ENCODE data around the gene TGDS. TPM values are rescaled to one million over a fixed set of nuclear protein-coding genes. Genes with fewer than 3 reads are reported as not detected.
A peak's percentile ranks its signal among the peaks of the same experiment; 100 is the strongest.

The TGDS gene
- total RNA-seq, 1 donor from 2014 or later, result 12.2 TPM

- DNase-seq (ENCODE audit: low read depth), result peak; percentile 2
- H3K4me3 ChIP-seq (ENCODE audit: low read depth, low read length), result peak overlapping the region; percentile 75
- TF ChIP-seq CTCF (conservative IDR thresholded peaks at IDR 0.05; ENCODE audit: low read depth, low read length), result peak; percentile 19
These were observed 47.1 kb downstream of the TGDS start for GRCh38 chr13:94548821-94549231.

GRCh38 chr13:94548382-94548781 lies 47.6 kb downstream of the TGDS start:
- peak overlapping the region; percentile 75 for H3K4me3 ChIP-seq (ENCODE audit: low read depth, low read length)
- TF ChIP-seq CTCF (conservative IDR thresholded peaks at IDR 0.05; ENCODE audit: low read depth, low read length), result no peak
- no peak for DNase-seq (ENCODE audit: low read depth)

- TF ChIP-seq CTCF (conservative IDR thresholded peaks at IDR 0.05; ENCODE audit: low read depth, low read length), result no peak
- no peak overlapping the region for H3K4me3 ChIP-seq (ENCODE audit: low read depth, low read length)
- no peak for DNase-seq (ENCODE audit: low read depth)
These were observed 49.7 kb downstream of the TGDS start for GRCh38 chr13:94546061-94546839.

- DNase-seq (ENCODE audit: low read depth), result no peak
- TF ChIP-seq CTCF (conservative IDR thresholded peaks at IDR 0.05; ENCODE audit: low read depth, low read length), result no peak
- no peak overlapping the region for H3K4me3 ChIP-seq (ENCODE audit: low read depth, low read length)
These were observed 51.0 kb downstream of the TGDS start for GRCh38 chr13:94544922-94545321.

GRCh38 chr13:94542917-94543316 lies 53.0 kb downstream of the TGDS start:
- no peak for TF ChIP-seq CTCF (conservative IDR thresholded peaks at IDR 0.05; ENCODE audit: low read depth, low read length)
- no peak overlapping the region for H3K4me3 ChIP-seq (ENCODE audit: low read depth, low read length)
- no peak for DNase-seq (ENCODE audit: low read depth)

- no peak overlapping the region for H3K4me3 ChIP-seq (ENCODE audit: low read depth, low read length)
- no peak for TF ChIP-seq CTCF (conservative IDR thresholded peaks at IDR 0.05; ENCODE audit: low read depth, low read length)
- DNase-seq (ENCODE audit: low read depth), result no peak
These were observed 58.0 kb downstream of the TGDS start for GRCh38 chr13:94537740-94538630.

Measured in epithelial cell of proximal tubule (primary cell).